Measurements from ENCODE around the gene SLC44A5.

The SLC44A5 gene

DNA sequence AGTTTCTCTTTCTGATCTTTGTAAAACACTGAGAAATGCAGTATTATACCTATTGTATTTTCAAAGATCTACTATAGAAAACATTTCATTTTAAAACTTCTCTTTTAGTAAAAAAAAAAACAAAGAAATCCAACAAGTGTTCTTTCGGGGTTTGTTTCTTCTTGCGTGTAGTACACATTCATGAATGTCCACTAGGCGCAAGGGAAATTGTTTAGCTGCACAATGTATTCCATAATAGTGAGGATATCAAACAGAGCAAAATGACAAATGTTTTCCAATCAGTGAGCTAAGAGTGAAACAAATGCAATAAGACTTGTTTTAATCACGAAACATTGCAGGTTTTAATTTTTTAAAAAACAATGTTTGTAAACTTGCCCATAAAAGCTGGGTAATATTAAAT, 408.2 kb downstream of the SLC44A5 start:
- WGBS, 2 donors (ENCODE audit: extremely low coverage in 2 of 2, insufficient read length in 2 of 2, insufficient replicate concordance in 1 of 2), result no CpG with 5 or more reads among the region's 4 CpGs
- Histone ChIP-seq H3K9me3 (replicated peaks in 1 of 2; ENCODE audit: control insufficient read depth in 2 of 2, insufficient read depth in 1 of 2, low read depth in 1 of 2, low read length in 2 of 2) (no peaks in the 10 kb centered on the region), H4K8ac (ENCODE audit: low read depth, low read length) (no peak overlapping the region), H3K23ac (ENCODE audit: low read depth, low read length, poor library complexity) (no peak overlapping the region), H2AFZ (ENCODE audit: low read length) (no peak overlapping the region), H3K79me1 (ENCODE audit: low read depth, low read length) (no peaks in the 10 kb centered on the region), H3K27me3 (ENCODE audit: control insufficient read depth in 3 of 3, insufficient read depth in 3 of 3, low read depth in 1 of 3, low read length in 3 of 3) (no peaks in the 10 kb centered on the region), H3K4me1 (ENCODE audit: control insufficient read depth in 2 of 2, insufficient read depth in 1 of 2, low read depth in 1 of 2, low read length in 2 of 2) (peaks cover 2 to 6% of the 10 kb centered on the region in 2 donors), H3K36me3 (replicated peaks in 1 of 2; ENCODE audit: control insufficient read depth in 2 of 2, insufficient read depth in 2 of 2, low read length in 2 of 2) (no peaks in the 10 kb centered on the region), H3K27ac (replicated peaks; ENCODE audit: low read length) (no peak overlapping the region), H2AK5ac (ENCODE audit: low read depth, low read length) (no peak overlapping the region), H3K18ac (ENCODE audit: low read length) (no peak overlapping the region), H2BK15ac (ENCODE audit: low read length) (no peak overlapping the region), H3K9ac (ENCODE audit: low read depth, low read length, poor library complexity) (no peak overlapping the region), H3K4ac (ENCODE audit: low read length) (no peak overlapping the region), H2BK12ac (ENCODE audit: low read length) (no peak overlapping the region), H3K4me2 (ENCODE audit: insufficient read depth, low read length, poor library complexity, severe bottlenecking) (no peak overlapping the region), H3K14ac (ENCODE audit: low read length) (no peak overlapping the region), H2BK120ac (ENCODE audit: low read depth, low read length) (no peak overlapping the region), H4K91ac (ENCODE audit: low read depth, low read length, poor library complexity) (no peak overlapping the region), H2BK5ac (ENCODE audit: low read length) (no peak overlapping the region), H3K4me3 (ENCODE audit: low read length in 2 of 2) (no peak overlapping the region)
- DNase-seq (ENCODE audit: low spot score), result no peak

DNA sequence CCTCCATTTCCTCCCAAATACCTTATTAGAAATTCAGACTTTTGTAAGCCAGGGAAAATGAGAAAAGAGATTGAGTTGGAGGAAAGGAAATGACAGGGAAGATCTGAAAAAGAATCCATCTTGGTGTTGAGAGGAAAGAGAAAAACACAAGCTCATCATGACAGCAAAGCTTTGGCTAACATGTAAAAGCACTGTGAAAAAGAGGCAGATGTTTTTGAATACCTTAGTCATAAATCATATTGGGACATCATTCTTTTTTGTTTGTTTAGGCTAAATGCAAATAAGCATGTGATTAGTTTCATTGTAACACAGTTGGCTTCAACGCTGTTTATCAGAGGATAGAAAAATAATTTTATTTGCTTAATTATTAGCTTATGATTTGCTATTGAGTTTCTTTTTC, 412.2 kb downstream of the SLC44A5 start:
- DNase-seq (ENCODE audit: low spot score), result no peak
- no peak overlapping the region for H4K8ac ChIP-seq (ENCODE audit: low read depth, low read length)
- no peak overlapping the region for H2BK120ac ChIP-seq (ENCODE audit: low read depth, low read length)
- no peak overlapping the region for H3K4me3 ChIP-seq (ENCODE audit: low read length in 2 of 2)
- H3K9ac ChIP-seq (ENCODE audit: low read depth, low read length, poor library complexity), result no peak overlapping the region
- H3K4me2 ChIP-seq (ENCODE audit: insufficient read depth, low read length, poor library complexity, severe bottlenecking), result no peak overlapping the region
- no peak overlapping the region for H3K23ac ChIP-seq (ENCODE audit: low read depth, low read length, poor library complexity)
- no peaks in the 10 kb centered on the region for H3K36me3 ChIP-seq (replicated peaks in 1 of 2; ENCODE audit: control insufficient read depth in 2 of 2, insufficient read depth in 2 of 2, low read length in 2 of 2)
- H3K18ac ChIP-seq (ENCODE audit: low read length), result no peak overlapping the region
- no peak overlapping the region for H3K27ac ChIP-seq (replicated peaks; ENCODE audit: low read length)
- no peak overlapping the region for H2AK5ac ChIP-seq (ENCODE audit: low read depth, low read length)
- H2AFZ ChIP-seq (ENCODE audit: low read length), result no peak overlapping the region
- no CpG with 5 or more reads among the region's 1 CpG for WGBS, 2 donors (ENCODE audit: extremely low coverage in 2 of 2, insufficient read length in 2 of 2, insufficient replicate concordance in 1 of 2)
- no peak overlapping the region for H2BK15ac ChIP-seq (ENCODE audit: low read length)
- no peak overlapping the region for H4K91ac ChIP-seq (ENCODE audit: low read depth, low read length, poor library complexity)
- H3K4ac ChIP-seq (ENCODE audit: low read length), result no peak overlapping the region
- peaks cover 2 to 6% of the 10 kb centered on the region in 2 donors for H3K4me1 ChIP-seq (ENCODE audit: control insufficient read depth in 2 of 2, insufficient read depth in 1 of 2, low read depth in 1 of 2, low read length in 2 of 2)
- no peak overlapping the region for H2BK5ac ChIP-seq (ENCODE audit: low read length)
- no peaks in the 10 kb centered on the region for H3K9me3 ChIP-seq (replicated peaks in 1 of 2; ENCODE audit: control insufficient read depth in 2 of 2, insufficient read depth in 1 of 2, low read depth in 1 of 2, low read length in 2 of 2)
- H3K27me3 ChIP-seq (ENCODE audit: control insufficient read depth in 3 of 3, insufficient read depth in 3 of 3, low read depth in 1 of 3, low read length in 3 of 3), result peaks cover 0 to 23% (median 0%) of the 10 kb centered on the region in 3 experiments
- no peaks in the 10 kb centered on the region for H3K79me1 ChIP-seq (ENCODE audit: low read depth, low read length)
- no peak overlapping the region for H2BK12ac ChIP-seq (ENCODE audit: low read length)
- H3K14ac ChIP-seq (ENCODE audit: low read length), result no peak overlapping the region

DNA sequence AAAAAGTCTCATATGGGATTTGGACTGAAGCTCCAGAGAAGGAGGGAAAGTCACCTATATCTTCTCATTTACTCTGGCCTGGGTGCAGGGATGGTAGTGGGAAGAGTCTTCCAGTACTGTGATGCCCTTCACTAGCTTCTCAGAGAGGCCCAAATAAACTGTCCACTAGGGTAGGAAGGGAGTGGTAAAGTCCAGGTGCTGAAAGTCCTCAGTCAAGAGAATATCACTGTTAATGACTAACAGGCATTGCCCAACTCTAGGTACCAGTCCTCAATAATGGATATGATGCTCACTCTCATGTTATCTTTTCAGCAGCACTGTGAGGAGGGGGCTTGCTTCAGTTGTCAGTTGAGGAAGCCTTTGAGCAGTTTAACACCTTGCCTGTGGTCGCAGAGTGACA, 412.8 kb downstream of the SLC44A5 start:
- H3K4me2 ChIP-seq (ENCODE audit: insufficient read depth, low read length, poor library complexity, severe bottlenecking), result no peak overlapping the region
- H3K27ac ChIP-seq (replicated peaks; ENCODE audit: low read length), result no peak overlapping the region

DNA sequence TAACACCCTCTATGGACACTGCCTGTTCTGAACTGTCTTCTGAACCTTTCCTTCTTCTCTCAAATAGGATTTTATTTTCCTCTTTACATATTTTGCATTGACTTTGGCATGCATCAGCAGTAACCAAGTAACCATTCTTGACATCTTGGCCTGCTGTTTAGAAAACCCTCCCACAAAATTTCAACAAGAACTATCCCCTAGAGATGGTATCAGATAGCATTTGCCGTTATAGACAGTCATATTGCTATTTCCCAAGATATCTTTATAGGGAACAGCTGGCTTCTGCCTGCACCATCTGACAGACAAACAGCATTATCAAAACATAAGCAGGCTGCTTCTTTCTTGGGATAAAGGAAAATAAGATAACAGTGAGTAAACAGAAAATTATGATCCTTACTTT, 422.0 kb downstream of the SLC44A5 start:
- no peak overlapping the region for H3K9ac ChIP-seq (ENCODE audit: low read depth, low read length, poor library complexity)

More for the DNA sequence above, 412.8 kb downstream of the SLC44A5 start:
- no peaks in the 10 kb centered on the region for H3K79me1 ChIP-seq (ENCODE audit: low read depth, low read length)
- no peak overlapping the region for H2AK5ac ChIP-seq (ENCODE audit: low read depth, low read length)
- no peak overlapping the region for H3K4me3 ChIP-seq (ENCODE audit: low read length in 2 of 2)
- peaks cover 0 to 6% of the 10 kb centered on the region in 2 donors for H3K4me1 ChIP-seq (ENCODE audit: control insufficient read depth in 2 of 2, insufficient read depth in 1 of 2, low read depth in 1 of 2, low read length in 2 of 2)
- H2BK5ac ChIP-seq (ENCODE audit: low read length), result no peak overlapping the region
- H3K23ac ChIP-seq (ENCODE audit: low read depth, low read length, poor library complexity), result no peak overlapping the region
- no peak overlapping the region for H3K9ac ChIP-seq (ENCODE audit: low read depth, low read length, poor library complexity)
- H3K27me3 ChIP-seq (ENCODE audit: control insufficient read depth in 3 of 3, insufficient read depth in 3 of 3, low read depth in 1 of 3, low read length in 3 of 3), result peaks cover 0 to 29% (median 0%) of the 10 kb centered on the region in 3 experiments
- no peak for DNase-seq (ENCODE audit: low spot score)
- no peaks in the 10 kb centered on the region for H3K36me3 ChIP-seq (replicated peaks in 1 of 2; ENCODE audit: control insufficient read depth in 2 of 2, insufficient read depth in 2 of 2, low read length in 2 of 2)
- no peak overlapping the region for H4K91ac ChIP-seq (ENCODE audit: low read depth, low read length, poor library complexity)
- no peak overlapping the region for H2AFZ ChIP-seq (ENCODE audit: low read length)
- no peak overlapping the region for H4K8ac ChIP-seq (ENCODE audit: low read depth, low read length)
- H3K4ac ChIP-seq (ENCODE audit: low read length), result no peak overlapping the region
- H2BK120ac ChIP-seq (ENCODE audit: low read depth, low read length), result no peak overlapping the region
- H2BK12ac ChIP-seq (ENCODE audit: low read length), result no peak overlapping the region
- no CpG with 5 or more reads among the region's 1 CpG for WGBS, 2 donors (ENCODE audit: extremely low coverage in 2 of 2, insufficient read length in 2 of 2, insufficient replicate concordance in 1 of 2)
- H2BK15ac ChIP-seq (ENCODE audit: low read length), result no peak overlapping the region
- no peaks in the 10 kb centered on the region for H3K9me3 ChIP-seq (replicated peaks in 1 of 2; ENCODE audit: control insufficient read depth in 2 of 2, insufficient read depth in 1 of 2, low read depth in 1 of 2, low read length in 2 of 2)
- no peak overlapping the region for H3K14ac ChIP-seq (ENCODE audit: low read length)
- no peak overlapping the region for H3K18ac ChIP-seq (ENCODE audit: low read length)

More for the DNA sequence above, 422.0 kb downstream of the SLC44A5 start:
- Histone ChIP-seq H2BK120ac (ENCODE audit: low read depth, low read length) (no peak overlapping the region), H3K79me1 (ENCODE audit: low read depth, low read length) (no peaks in the 10 kb centered on the region), H3K27ac (replicated peaks; ENCODE audit: low read length) (no peak overlapping the region), H3K4me1 (ENCODE audit: control insufficient read depth in 2 of 2, insufficient read depth in 1 of 2, low read depth in 1 of 2, low read length in 2 of 2) (no peaks in the 10 kb centered on the region), H2AFZ (ENCODE audit: low read length) (no peak overlapping the region), H4K8ac (ENCODE audit: low read depth, low read length) (no peak overlapping the region), H3K4me2 (ENCODE audit: insufficient read depth, low read length, poor library complexity, severe bottlenecking) (no peak overlapping the region), H4K91ac (ENCODE audit: low read depth, low read length, poor library complexity) (no peak overlapping the region), H3K23ac (ENCODE audit: low read depth, low read length, poor library complexity) (no peak overlapping the region), H2BK15ac (ENCODE audit: low read length) (no peak overlapping the region), H3K4ac (ENCODE audit: low read length) (no peak overlapping the region), H3K18ac (ENCODE audit: low read length) (no peak overlapping the region), H3K27me3 (ENCODE audit: control insufficient read depth in 3 of 3, insufficient read depth in 3 of 3, low read depth in 1 of 3, low read length in 3 of 3) (peaks cover 0 to 15% (median 0%) of the 10 kb centered on the region in 3 experiments), H2BK5ac (ENCODE audit: low read length) (no peak overlapping the region), H2BK12ac (ENCODE audit: low read length) (no peak overlapping the region), H3K4me3 (ENCODE audit: low read length in 2 of 2) (no peak overlapping the region), H3K9me3 (replicated peaks in 1 of 2; ENCODE audit: control insufficient read depth in 2 of 2, insufficient read depth in 1 of 2, low read depth in 1 of 2, low read length in 2 of 2) (no peaks in the 10 kb centered on the region), H3K36me3 (replicated peaks in 1 of 2; ENCODE audit: control insufficient read depth in 2 of 2, insufficient read depth in 2 of 2, low read length in 2 of 2) (no peaks in the 10 kb centered on the region), H2AK5ac (ENCODE audit: low read depth, low read length) (no peak overlapping the region), H3K14ac (ENCODE audit: low read length) (no peak overlapping the region)
- no CpG with 5 or more reads among the region's 1 CpG for WGBS, 2 donors (ENCODE audit: extremely low coverage in 2 of 2, insufficient read length in 2 of 2, insufficient replicate concordance in 1 of 2)
- no peak for DNase-seq (ENCODE audit: low spot score)
